Colon (tissue), 2 donors: ENCODE data around the gene MIER2.
"Not testable (repeated sequence)": the region's sequence is repeated elsewhere in the genome, so short reads cannot be mapped to it uniquely, and the experiment has no call there.

Experiments
- FAIRE-seq: peaks from 2 replicates; lab custom pipeline; 2012; peaks lifted over from hg19 to GRCh38; lab: Jason Lieb, UNC
- donor health status: control.
- donor health status: control.

MIER2 gene

DNA sequence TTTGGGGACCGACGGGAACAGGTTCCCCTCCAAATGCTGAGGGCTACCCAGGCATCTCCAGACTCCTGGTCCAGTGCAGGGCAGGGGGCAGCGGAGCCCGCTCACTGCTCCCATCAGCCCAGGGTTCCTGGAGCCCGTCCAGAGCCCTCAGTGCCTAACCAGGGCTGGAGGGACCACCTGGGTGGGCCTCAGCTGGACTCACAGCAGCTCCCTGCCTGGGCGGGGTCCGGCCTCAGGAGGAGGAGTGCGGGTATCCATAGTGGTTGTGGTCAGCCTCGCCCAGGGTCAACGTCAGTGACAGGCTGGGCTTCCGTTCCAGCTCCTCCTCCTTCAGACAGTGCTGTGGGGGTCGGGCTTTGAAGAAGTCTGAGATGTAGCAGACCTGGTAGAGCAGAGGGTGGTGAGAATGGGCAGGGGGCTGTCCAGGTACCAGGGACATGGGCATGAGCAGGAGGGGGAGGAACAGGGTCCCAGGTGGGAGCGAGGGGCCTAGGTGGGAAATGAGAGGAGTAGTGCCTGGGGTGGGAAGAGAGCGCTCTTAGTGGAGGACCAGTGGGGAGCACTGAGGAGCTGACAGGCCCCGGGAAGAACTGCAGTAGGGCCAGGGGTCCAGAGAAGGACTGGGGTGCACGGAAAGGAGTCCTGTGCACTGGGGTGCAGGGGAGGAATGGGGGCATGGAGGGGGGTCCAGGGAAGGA, 63.3 kb downstream of the MIER2 start:
- no peak for FAIRE-seq

DNA sequence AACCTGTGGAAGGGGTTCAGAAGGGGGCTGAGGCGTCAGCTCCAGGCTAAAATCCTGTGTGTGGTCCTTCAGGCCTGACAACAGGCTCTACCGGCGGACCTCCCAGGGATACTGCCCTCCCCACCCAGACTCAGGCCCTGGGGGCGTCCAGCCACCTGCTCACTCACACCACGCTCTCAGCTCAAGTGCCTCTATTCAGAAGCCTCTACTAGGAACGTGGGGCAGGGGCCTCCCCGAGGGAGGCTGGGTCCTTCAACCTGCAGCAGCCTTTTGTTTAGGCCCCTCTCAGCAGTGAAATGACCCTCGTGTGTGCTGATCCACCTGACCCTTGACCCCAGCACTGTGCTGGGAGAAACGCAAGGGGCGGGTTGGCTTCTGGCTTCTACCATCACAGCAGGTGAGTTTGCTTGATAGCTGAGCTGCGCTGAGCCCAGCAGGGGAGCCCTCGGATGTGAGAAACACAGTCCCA, 64.0 kb downstream of the MIER2 start:
- FAIRE-seq = no peak

DNA sequence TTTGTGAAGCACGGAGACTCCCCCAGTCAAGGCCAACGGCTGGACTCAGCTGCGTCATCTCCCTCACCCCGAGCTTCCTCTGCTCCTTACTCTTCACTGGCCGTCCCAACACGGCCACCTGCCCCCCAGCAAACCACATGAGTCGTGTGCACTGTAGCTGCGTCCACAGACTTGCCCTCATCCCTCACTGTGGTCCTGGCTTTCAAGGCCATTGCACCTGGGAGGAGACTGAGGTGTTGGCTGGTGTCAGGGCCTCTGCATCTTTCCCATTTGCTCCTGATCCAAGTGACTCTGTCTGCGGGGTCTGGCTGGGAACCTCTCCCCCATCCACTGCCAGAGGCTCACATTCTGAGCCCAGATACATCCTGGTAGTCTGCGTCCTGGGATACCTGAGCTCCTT, 64.9 kb downstream of the MIER2 start:
- no peak for FAIRE-seq

DNA sequence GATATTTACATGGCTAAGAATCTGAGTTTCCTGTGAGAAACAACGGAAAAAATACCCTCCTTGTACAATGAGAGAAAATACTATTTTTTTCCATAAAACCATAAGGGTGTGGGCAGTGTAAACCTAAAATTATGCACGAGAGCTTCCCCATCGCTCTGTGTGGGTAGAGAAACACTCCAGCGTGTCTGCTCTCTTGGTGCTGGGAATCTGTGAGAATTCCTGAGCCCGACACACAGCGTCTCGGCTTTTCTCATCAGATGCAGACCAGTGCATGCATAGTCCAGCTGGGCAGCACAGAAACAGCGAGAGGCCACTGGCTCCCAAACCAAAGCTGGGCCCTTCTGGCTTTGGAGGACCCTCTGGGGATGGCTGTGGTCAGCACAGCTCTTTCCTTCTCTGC, 65.4 kb downstream of the MIER2 start:
- FAIRE-seq = no peak

DNA sequence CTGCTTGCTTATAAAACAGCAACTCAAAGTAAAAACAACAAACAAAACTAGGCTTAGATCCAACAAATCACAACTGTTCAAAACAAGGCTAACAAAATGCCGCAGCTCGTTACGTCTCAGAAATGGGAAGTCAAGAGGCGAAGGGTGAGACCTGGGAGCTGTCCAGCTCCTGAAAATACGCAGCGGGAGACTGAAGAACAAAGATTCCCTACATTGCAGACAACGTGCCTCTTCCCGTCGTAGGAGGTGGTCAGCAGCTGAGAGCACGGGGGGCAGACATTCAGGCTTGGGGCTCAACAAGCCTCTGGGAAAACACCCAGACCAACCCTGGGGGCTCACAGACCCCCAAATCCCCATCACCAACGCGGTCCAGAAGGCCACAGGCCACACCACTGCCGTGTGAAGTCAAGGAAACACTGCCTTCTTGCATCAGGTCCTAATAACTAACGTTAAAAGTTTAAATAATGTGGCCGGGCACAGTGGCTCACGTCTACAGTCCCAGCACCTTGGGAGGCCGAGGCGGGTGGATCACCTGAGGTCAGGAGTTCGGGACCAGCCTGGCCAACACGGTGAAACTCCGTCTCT, 66.9 kb downstream of the MIER2 start:
- FAIRE-seq = no peak

DNA sequence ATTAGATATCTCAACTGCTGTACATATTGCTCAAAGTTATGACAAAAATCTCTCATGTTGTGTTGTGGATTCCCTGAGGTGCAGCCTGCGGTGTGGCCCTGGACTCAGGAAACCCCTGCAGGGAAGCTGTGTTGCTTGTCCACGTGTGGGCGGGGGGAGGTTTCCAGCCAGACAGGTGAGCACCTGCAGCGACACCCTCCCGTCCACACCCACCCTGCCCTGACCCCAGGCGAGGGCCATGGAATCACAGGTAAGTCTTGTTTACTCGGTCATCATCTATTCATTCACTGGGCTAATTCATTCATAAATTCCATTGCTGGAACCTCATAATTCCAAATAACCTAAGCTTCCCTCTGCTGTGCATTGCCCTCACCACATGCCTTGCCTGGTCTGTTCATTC, 67.5 kb downstream of the MIER2 start:
- FAIRE-seq = no peak

DNA sequence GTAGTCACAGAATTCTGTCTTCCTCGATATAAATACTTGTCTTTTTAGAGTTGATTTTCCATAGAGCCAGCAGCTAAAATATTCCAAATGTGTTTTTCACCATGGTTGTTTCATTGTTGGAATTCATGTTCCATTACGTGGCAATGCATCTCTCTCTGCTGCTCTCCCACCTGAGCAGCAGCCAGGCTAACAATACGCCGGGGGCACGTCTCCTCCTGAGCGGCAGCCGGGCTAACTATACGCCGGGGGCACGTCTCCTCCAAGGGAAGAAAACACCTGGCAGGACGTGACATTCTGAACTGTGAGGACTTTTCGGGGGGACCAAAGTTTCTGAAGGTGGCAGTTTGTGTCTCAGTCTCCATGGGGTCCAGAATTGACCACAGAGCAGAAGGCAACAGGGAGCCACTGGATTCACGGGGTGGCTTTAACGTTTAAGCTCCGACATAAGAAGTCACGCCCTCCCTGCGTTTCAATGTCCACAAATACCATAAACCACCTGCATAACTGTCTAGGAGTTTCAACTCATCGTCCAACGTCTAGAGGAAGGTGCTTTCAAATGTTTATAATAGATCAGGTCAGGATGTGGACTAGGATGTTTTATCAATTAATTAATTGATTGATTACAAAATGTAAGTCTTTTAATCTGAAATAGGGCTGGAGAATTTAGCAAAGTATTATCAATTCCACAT, 68.5 kb downstream of the MIER2 start:
- no peak for FAIRE-seq

DNA sequence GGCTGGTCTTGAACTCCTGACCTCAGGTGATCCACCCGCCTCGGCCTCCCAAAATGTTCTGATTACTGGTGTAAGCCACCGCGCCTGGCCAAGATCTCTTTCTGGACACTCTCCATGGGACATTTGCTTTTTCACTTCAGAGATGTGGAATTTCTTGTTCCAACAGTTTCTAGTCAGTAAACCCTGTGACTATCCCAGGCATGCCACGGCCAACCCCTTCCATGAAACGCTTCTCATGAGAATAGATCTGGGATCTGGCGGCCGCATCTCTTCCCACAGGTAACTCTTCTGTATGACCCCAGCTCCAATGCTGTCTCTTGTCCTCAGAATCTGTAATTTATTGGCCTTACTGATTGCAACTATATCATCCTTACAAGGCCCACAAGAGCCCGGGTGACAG, 69.6 kb downstream of the MIER2 start:
- no peak for FAIRE-seq

DNA sequence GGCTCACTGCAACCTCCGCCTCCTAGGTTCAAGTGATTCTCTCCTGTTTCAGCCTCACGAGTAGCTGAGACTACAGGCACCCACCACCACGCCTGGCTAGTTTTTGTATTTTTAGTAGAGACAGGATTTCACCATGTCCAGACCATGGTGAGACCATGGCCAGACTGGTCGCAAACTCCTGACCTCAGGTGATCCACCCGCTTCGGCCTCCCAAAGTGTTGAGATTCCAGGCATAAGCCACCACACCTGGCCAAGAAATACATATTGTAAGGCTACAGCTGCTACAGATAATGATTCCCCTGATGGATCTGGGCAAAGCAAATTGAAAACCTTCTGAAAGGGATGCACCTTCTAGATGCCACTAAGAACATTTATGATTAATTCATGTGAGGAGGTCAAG, 71.2 kb downstream of the MIER2 start:
- FAIRE-seq = no peak

DNA sequence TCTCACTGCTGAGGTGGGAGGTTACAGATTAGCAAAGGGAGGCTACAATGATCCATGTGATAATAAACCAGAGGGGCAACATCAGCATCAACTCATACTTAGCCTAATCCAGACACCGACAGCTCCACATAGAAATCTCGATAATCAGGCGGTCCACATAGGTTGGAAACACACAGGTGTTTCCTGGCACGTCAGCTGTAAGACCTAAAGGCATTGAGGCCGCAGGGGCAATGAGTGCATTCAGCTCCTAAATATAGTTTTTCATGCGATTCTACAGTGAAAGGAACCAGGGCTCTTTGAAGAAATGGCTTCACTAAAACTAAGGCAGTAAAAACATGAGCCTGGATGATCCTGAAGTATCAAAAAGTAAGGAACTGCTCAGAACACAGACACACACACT, 72.7 kb downstream of the MIER2 start:
- no peak for FAIRE-seq

DNA sequence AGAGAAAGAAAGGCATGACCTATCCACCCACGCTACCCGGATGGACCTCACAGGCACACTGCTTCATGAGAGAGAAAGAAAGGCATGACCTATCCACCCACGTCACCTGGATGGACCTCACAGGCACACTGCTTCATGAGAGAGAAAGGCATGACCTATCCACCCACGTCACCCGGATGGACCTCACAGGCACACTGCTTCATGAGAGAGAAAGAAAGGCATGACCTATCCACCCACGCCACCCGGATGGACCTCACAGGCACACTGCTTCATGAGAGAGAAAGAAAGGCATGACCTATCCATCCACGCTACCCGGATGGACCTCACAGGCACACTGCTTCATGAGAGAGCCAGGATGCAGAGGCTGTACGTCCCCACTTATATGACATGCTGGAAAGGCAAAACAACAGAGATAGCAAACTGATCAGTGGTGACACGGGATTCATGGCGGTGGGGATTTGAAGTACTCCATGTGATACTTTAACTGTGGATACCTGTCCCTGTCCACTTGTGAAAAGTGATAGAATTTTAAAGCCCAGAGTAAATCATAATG, 73.8 kb downstream of the MIER2 start:
- not testable (repeated sequence) for FAIRE-seq

DNA sequence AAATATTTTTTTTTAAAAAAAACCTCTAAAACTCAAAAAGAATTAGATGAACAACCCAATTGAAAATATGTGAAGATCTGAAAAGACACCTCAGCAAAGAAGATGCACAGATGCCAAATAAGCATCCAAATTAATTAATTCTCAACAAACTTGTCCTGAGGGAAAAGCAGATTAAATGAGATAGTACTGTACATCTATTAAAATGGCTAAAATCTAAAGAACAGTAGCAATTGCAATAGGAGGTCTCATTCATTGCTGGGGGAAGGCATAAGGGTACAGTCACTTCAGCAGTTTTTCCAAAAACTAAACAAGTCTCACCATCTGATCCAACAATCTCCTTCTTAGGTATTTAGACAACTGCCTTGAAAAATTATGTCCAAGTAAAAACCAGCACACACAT, 75.4 kb downstream of the MIER2 start:
- FAIRE-seq = no peak

DNA sequence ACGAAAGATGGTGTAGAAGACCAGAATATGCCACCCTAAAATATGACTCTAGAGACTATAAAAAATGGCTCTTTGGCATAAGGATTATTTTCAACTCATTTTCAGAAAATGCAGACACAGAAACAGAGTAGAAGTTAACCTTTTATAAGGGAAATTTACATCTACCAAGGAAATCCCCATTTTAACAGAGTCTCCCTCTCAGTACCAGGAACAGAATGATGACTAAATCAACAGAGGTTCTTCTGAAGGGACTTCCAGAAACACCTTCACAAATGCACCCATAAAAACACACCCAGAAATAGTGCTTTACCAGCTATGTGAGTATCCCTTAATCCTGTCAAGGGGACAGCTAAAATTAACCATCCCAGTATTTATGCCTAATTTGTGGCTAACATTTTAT, 82.5 kb downstream of the MIER2 start:
- no peak for FAIRE-seq

DNA sequence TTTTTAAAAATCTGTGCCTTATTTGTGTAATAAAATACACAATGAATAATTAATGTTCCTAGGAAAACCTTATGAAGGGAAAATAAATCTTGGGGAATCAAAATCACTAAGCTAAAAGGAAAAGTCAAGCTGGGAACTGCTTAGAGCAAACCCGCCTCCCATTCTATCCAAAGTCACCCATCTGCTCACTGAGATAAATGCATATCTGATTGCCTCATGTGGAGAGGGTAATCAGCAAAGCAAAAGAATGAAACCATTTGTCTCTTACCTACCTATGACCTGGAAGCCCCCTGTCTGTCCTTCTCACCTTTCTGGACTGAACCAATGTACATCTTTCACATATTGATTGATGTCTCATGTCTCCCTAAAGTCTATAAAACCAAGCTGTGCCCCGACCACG, 87.8 kb downstream of the MIER2 start:
- FAIRE-seq = not testable (repeated sequence)
